Naive thymus-derived CD4-positive, alpha-beta T cell (primary cell): ENCODE data around the gene MGAT3. TPM values are rescaled to one million over a fixed set of nuclear protein-coding genes. Genes with fewer than 3 reads are reported as not detected.
"Not testable (repeated sequence)": the region's sequence is repeated elsewhere in the genome, so short reads cannot be mapped to it uniquely, and the experiment has no call there.

ENCODE experiments used
- ATAC-seq: fragments of 150-1000 bp; cut with Tn5 transposase; 2 replicates; pipeline ENCODE4 v1.10.0; 2021; ENCODE audit warnings: mild to moderate bottlenecking, moderate library complexity
- CTCF ChIA-PET: fragments of 350-600 bp; sonication (Branson Sonifier 250); formaldehyde crosslinking; loops from one replicate; lab custom pipeline; 2021; ENCODE audit warnings: antibody characterized with exemption; lab: Charles Lee
- POLR2A ChIA-PET: fragments of 350-600 bp; sonication (Branson Sonifier 250); formaldehyde crosslinking; loops from one replicate; lab custom pipeline; 2021; ENCODE audit warnings: antibody characterized with exemption, inconsistent platforms; lab: Charles Lee
- DNase-seq, 9 donors: peaks; one replicate each; pipeline versions ENCODE4 v3.0.0 to v3.0.0-alpha.2; 2020 to 2022; ENCODE audit warnings: mixed read lengths in 1 of 9
- H3K27ac ChIP-seq: one replicate; pipeline ENCODE4 v1.7.0; 2013; ENCODE audit warnings: mild to moderate bottlenecking, low read depth, low read length, moderate library complexity
- H3K27me3 ChIP-seq, 2 donors: one replicate each; pipeline ENCODE4 v1.7.0; 2013; ENCODE audit warnings: low read length in 2 of 2, mild to moderate bottlenecking in 2 of 2, moderate library complexity in 2 of 2; ENCODE audit not compliant: control insufficient read depth in 2 of 2, insufficient read depth in 2 of 2
- H3K36me3 ChIP-seq, 3 experiments: 1 replicate in 2 of 3; 2 replicates in 1 of 3; pipeline ENCODE4 v1.7.0; 2013; ENCODE audit warnings: low read length in 3 of 3, mild to moderate bottlenecking in 3 of 3, moderate library complexity in 1 of 3; ENCODE audit not compliant: insufficient read depth in 3 of 3, control insufficient read depth in 2 of 3
- H3K4me1 ChIP-seq, 2 donors: one replicate each; pipeline ENCODE4 v1.7.0; 2013; ENCODE audit warnings: low read length in 2 of 2, mild to moderate bottlenecking in 2 of 2, moderate library complexity in 1 of 2; ENCODE audit not compliant: control insufficient read depth in 2 of 2, insufficient read depth in 2 of 2
- H3K4me3 ChIP-seq: 2 replicates; pipeline ENCODE4 v1.7.0; 2013; ENCODE audit warnings: mild to moderate bottlenecking, low read length
- H3K9me3 ChIP-seq, 3 experiments: 1 replicate in 2 of 3; 2 replicates in 1 of 3; pipeline ENCODE4 v1.7.0; 2013; ENCODE audit warnings: low read length in 3 of 3; ENCODE audit not compliant: control insufficient read depth in 2 of 3
- H3K27ac Mint-ChIP-seq, 9 donors: one replicate each; pipeline ENCODE4 v1.8.0; 2020 to 2022; ENCODE audit warnings: mixed read lengths in 9 of 9, mild to moderate bottlenecking in 8 of 9, moderate library complexity in 5 of 9, inconsistent platforms in 2 of 9
- H3K27me3 Mint-ChIP-seq, 5 donors: one replicate each; pipeline ENCODE4 v1.8.0; 2021 to 2022; ENCODE audit warnings: mixed read lengths in 5 of 5, mild to moderate bottlenecking in 1 of 5
- H3K36me3 Mint-ChIP-seq, 5 donors: one replicate each; pipeline ENCODE4 v1.8.0; 2020 to 2022; ENCODE audit warnings: mixed read lengths in 5 of 5, mild to moderate bottlenecking in 3 of 5, inconsistent platforms in 1 of 5
- H3K4me1 Mint-ChIP-seq, 7 donors: one replicate each; pipeline ENCODE4 v1.8.0; 2020 to 2022; ENCODE audit warnings: mixed read lengths in 7 of 7, mild to moderate bottlenecking in 3 of 7, inconsistent platforms in 1 of 7
- H3K4me3 Mint-ChIP-seq, 10 donors: one replicate each; pipeline ENCODE4 v1.8.0; 2020 to 2022; ENCODE audit warnings: mild to moderate bottlenecking in 10 of 10, mixed read lengths in 10 of 10, moderate library complexity in 6 of 10, inconsistent platforms in 2 of 10
- H3K9me3 Mint-ChIP-seq, 11 donors: one replicate each; pipeline ENCODE4 v1.8.0; 2020 to 2022; ENCODE audit warnings: mixed read lengths in 11 of 11, mild to moderate bottlenecking in 4 of 11, inconsistent platforms in 1 of 11, moderate library complexity in 1 of 11
- intact Hi-C, 2 donors: fragments of 100-400 bp; cut with micrococcal nuclease; formaldehyde crosslinking; loops; one replicate each; pipeline ENCODE4 v1.15.1; 2023
- polyA plus RNA-seq, 2 donors: library from polyadenylated mRNA; unstranded; fragments of 300-500 nt; fragmentation: Illumina TruSeq; gene quantifications; one replicate each; pipeline ENCODE4 v1.2.3, GENCODE V29; 2021
- total RNA-seq, 6 experiments: library from RNA in 5 of 6; stranded (reverse) in 5 of 6; gene quantifications; 1 replicate in 5 of 6; 2 replicates in 1 of 6; pipeline ENCODE4 v1.2.3 and lab custom pipeline; 2021 to 2026

Gene MGAT3
- total and polyA plus RNA-seq, 7 experiments from 2014 or later, result 0.57 to 3.2 (median 1.0) TPM; not detected in 2

- not testable (repeated sequence) for H3K9me3 ChIP-seq, ATAC-seq, H3K27me3 ChIP-seq, H3K27me3 Mint-ChIP-seq
- H3K36me3 ChIP-seq, result peaks cover 0 to 50% (median 9%) of the 10 kb centered on the region in 3 experiments
- peak in 3 of 9 donors; percentile 8 to 23 (median 22) for DNase-seq
- peak overlapping the region; percentile 96 for H3K4me3 ChIP-seq
- CTCF ChIA-PET, result interaction anchor here (0.7 kb wide), 1 partner anchor 110 kb away, joined by 5 read pairs; no protein-coding TSS in a partner anchor
- H3K36me3 Mint-ChIP-seq, result peaks cover 4 to 47% (median 31%) of the 10 kb centered on the region in 5 donors
- peaks cover 39 to 67% (median 51%) of the 10 kb centered on the region in 7 donors for H3K4me1 Mint-ChIP-seq
- peak overlapping the region; percentile 94 to 100 (median 97) for H3K27ac Mint-ChIP-seq
- intact Hi-C loops, result loop anchor here (2.0 to 10.0 kb wide), 5 partner anchors 280 to 1764 kb away; partner anchors contain the start of genes APOBEC3D (in 1 of the 2), CBX6 (in 1 of the 2) and RANGAP1 (in 1 of the 2)
- H3K4me1 ChIP-seq, result peaks cover 32 to 39% of the 10 kb centered on the region in 2 donors
- peaks cover 0 to 17% (median 0%) of the 10 kb centered on the region in 11 donors for H3K9me3 Mint-ChIP-seq
- POLR2A ChIA-PET, result interaction anchor here (0.6 to 6.1 kb wide), 20 partner anchors 10 to 534 kb away, joined by 3 to 105 read pairs (median 6); partner anchors contain the start of genes CBX7, MIEF1, RPL3 and RPS19BP1
- H3K27ac ChIP-seq, result peak overlapping the region; percentile 84
- peak overlapping the region; percentile 83 to 99 (median 96) for H3K4me3 Mint-ChIP-seq
Measured at GRCh38 chr22:39521106-39521885, 64.5 kb downstream of the MGAT3 start.

- Mint-ChIP-seq H3K4me3 (peak overlapping the region; percentile 83 to 99 (median 96)), H3K4me1 (peaks cover 42 to 71% (median 56%) of the 10 kb centered on the region in 7 donors), H3K27ac (peak overlapping the region; percentile 69 to 98 (median 95)), H3K9me3 (peaks cover 0 to 17% (median 0%) of the 10 kb centered on the region in 11 donors), H3K36me3 (peaks cover 4 to 47% (median 31%) of the 10 kb centered on the region in 5 donors)
- ChIA-PET CTCF (interaction anchor here (0.7 to 1.5 kb wide), 4 partner anchors 7 to 111 kb away, joined by 4 to 5 read pairs (median 4); no protein-coding TSS in a partner anchor), POLR2A (interaction anchor here (0.9 to 6.1 kb wide), 12 partner anchors 9 to 522 kb away, joined by 3 to 105 read pairs (median 8); partner anchors contain the start of genes MIEF1, RPS19BP1 and TAB1)
- H3K4me1 ChIP-seq, result peaks cover 32 to 46% of the 10 kb centered on the region in 2 donors
- peaks cover 0 to 50% (median 9%) of the 10 kb centered on the region in 3 experiments for H3K36me3 ChIP-seq
- H3K27me3 ChIP-seq, H3K9me3 ChIP-seq, ATAC-seq, H3K27me3 Mint-ChIP-seq: not testable (repeated sequence)
- DNase-seq, result peak in 1 of 9 donors; percentile 14
- intact Hi-C loops, result loop anchor here (5.0 to 10.0 kb wide), 4 partner anchors 350 to 1763 kb away; partner anchors contain the start of genes APOBEC3D (in 1 of the 2), CBX6 (in 1 of the 2) and RANGAP1 (in 1 of the 2)
- peak overlapping the region; percentile 84 for H3K27ac ChIP-seq
- peak overlapping the region; percentile 96 for H3K4me3 ChIP-seq
Measured at GRCh38 chr22:39522091-39522490, 65.3 kb downstream of the MGAT3 start.

- H3K9me3 Mint-ChIP-seq, result peaks cover 0 to 17% (median 0%) of the 10 kb centered on the region in 11 donors
- peaks cover 0 to 4% (median 0%) of the 10 kb centered on the region in 5 donors for H3K27me3 Mint-ChIP-seq
- H3K27ac Mint-ChIP-seq, result peak overlapping the region; percentile 69 to 98 (median 95)
- DNase-seq (no peak), ATAC-seq (no peak)
- ChIA-PET POLR2A (interaction anchor here (0.6 to 6.1 kb wide), 15 partner anchors 9 to 521 kb away, joined by 3 to 105 read pairs (median 4); partner anchors contain the start of genes MIEF1, RPS19BP1 and TAB1), CTCF (interaction anchor here (1.1 to 1.5 kb wide), 3 partner anchors 8 to 29 kb away, joined by 4 to 5 read pairs (median 4); no protein-coding TSS in a partner anchor)
- intact Hi-C loops, result loop anchor here (5.0 to 10.0 kb wide), 4 partner anchors 350 to 1762 kb away; partner anchors contain the start of genes APOBEC3D (in 1 of the 2), CBX6 (in 1 of the 2) and RANGAP1 (in 1 of the 2)
- Histone ChIP-seq H3K36me3 (peaks cover 0 to 51% (median 9%) of the 10 kb centered on the region in 3 experiments), H3K4me1 (peaks cover 36 to 53% of the 10 kb centered on the region in 2 donors), H3K9me3 (no peaks in the 10 kb centered on the region), H3K27me3 (no peaks in the 10 kb centered on the region), H3K27ac (no peak overlapping the region), H3K4me3 (no peak overlapping the region)
- peaks cover 4 to 47% (median 31%) of the 10 kb centered on the region in 5 donors for H3K36me3 Mint-ChIP-seq
- peak overlapping the region; percentile 83 to 99 (median 96) for H3K4me3 Mint-ChIP-seq
- H3K4me1 Mint-ChIP-seq, result peaks cover 49 to 78% (median 63%) of the 10 kb centered on the region in 7 donors
Measured at GRCh38 chr22:39522567-39523300, 65.9 kb downstream of the MGAT3 start.

GRCh38 chr22:39524089-39524752, 67.4 kb downstream of the MGAT3 start:
- ChIA-PET POLR2A (interaction anchor here (0.7 to 6.1 kb wide), 10 partner anchors 7 to 520 kb away, joined by 3 to 105 read pairs (median 4); partner anchors contain the start of genes MIEF1 and RPS19BP1), CTCF (interaction anchor here (1.3 kb wide), 1 partner anchor 30 kb away, joined by 6 read pairs; no protein-coding TSS in a partner anchor)
- H3K4me1 Mint-ChIP-seq, result peaks cover 59 to 84% (median 70%) of the 10 kb centered on the region in 7 donors
- H3K9me3 ChIP-seq, result no peaks in the 10 kb centered on the region
- peaks cover 0 to 17% (median 0%) of the 10 kb centered on the region in 11 donors for H3K9me3 Mint-ChIP-seq
- H3K27me3 ChIP-seq, result no peaks in the 10 kb centered on the region
- H3K4me1 ChIP-seq, result peaks cover 48 to 59% of the 10 kb centered on the region in 2 donors
- DNase-seq (peak in 1 of 9 donors; percentile 1), ATAC-seq (no peak)
- H3K27ac Mint-ChIP-seq, result peak overlapping the region; percentile 23 to 90 (median 55)
- intact Hi-C loops, result loop anchor here (5.0 to 10.0 kb wide), 4 partner anchors 352 to 1761 kb away; partner anchors contain the start of genes APOBEC3D (in 1 of the 2), CBX6 (in 1 of the 2) and RANGAP1 (in 1 of the 2)
- H3K36me3 ChIP-seq, result peaks cover 4 to 62% (median 9%) of the 10 kb centered on the region in 3 experiments
- H3K4me3 Mint-ChIP-seq, result peak overlapping the region in 6 of 10 donors; percentile 33 to 76 (median 56)
- H3K4me3 ChIP-seq, result no peak overlapping the region
- peaks cover 0 to 4% (median 0%) of the 10 kb centered on the region in 5 donors for H3K27me3 Mint-ChIP-seq
- H3K27ac ChIP-seq, result no peak overlapping the region
- peaks cover 4 to 53% (median 31%) of the 10 kb centered on the region in 5 donors for H3K36me3 Mint-ChIP-seq
